Measurements from ENCODE around the gene MGST3.
"Not testable (repeated sequence)": the region's sequence is repeated elsewhere in the genome, so short reads cannot be mapped to it uniquely, and the experiment has no call there.

Gene MGST3

GRCh38 chr1:165671526-165671925, 40.5 kb downstream of the MGST3 start:
- in situ Hi-C loops (cut with MboI; ENCODE audit: low pct_unique_long_range_greater_than_20kb, low sequenced_read_pairs, unreplicated experiment), result no loop called here
- no peak for DNase-seq (ENCODE audit: low spot score)
- TF ChIP-seq CTCF (IDR thresholded peaks at IDR 0.05; ENCODE audit: extremely low read depth, insufficient read depth, missing control alignments), result no peak

- TF ChIP-seq CTCF (IDR thresholded peaks at IDR 0.05; ENCODE audit: extremely low read depth, insufficient read depth, missing control alignments), result no peak
- no peak for DNase-seq (ENCODE audit: low spot score)
- in situ Hi-C loops (cut with MboI; ENCODE audit: low pct_unique_long_range_greater_than_20kb, low sequenced_read_pairs, unreplicated experiment), result no loop called here
Observed at GRCh38 chr1:165674599-165674998, 43.6 kb downstream of the MGST3 start.

GRCh38 chr1:165675794-165676193, 44.8 kb downstream of the MGST3 start:
- no peak for TF ChIP-seq CTCF (IDR thresholded peaks at IDR 0.05; ENCODE audit: extremely low read depth, insufficient read depth, missing control alignments)
- in situ Hi-C loops (cut with MboI; ENCODE audit: low pct_unique_long_range_greater_than_20kb, low sequenced_read_pairs, unreplicated experiment), result no loop called here
- DNase-seq (ENCODE audit: low spot score), result no peak

- in situ Hi-C loops (cut with MboI; ENCODE audit: low pct_unique_long_range_greater_than_20kb, low sequenced_read_pairs, unreplicated experiment), result no loop called here
Observed at GRCh38 chr1:165678509-165678908, 47.5 kb downstream of the MGST3 start.

GRCh38 chr1:165679282-165680036, 48.4 kb downstream of the MGST3 start:
- DNase-seq (ENCODE audit: low spot score), result no peak
- in situ Hi-C loops (cut with MboI; ENCODE audit: low pct_unique_long_range_greater_than_20kb, low sequenced_read_pairs, unreplicated experiment), result no loop called here
- no peak for TF ChIP-seq CTCF (IDR thresholded peaks at IDR 0.05; ENCODE audit: extremely low read depth, insufficient read depth, missing control alignments)

More at GRCh38 chr1:165678509-165678908, 47.5 kb downstream of the MGST3 start:
- no peak for DNase-seq (ENCODE audit: low spot score)
- TF ChIP-seq CTCF (IDR thresholded peaks at IDR 0.05; ENCODE audit: extremely low read depth, insufficient read depth, missing control alignments), result no peak

- in situ Hi-C loops (cut with MboI; ENCODE audit: low pct_unique_long_range_greater_than_20kb, low sequenced_read_pairs, unreplicated experiment), result no loop called here
- no peak for TF ChIP-seq CTCF (IDR thresholded peaks at IDR 0.05; ENCODE audit: extremely low read depth, insufficient read depth, missing control alignments)
- no peak for DNase-seq (ENCODE audit: low spot score)
Observed at GRCh38 chr1:165680303-165680702, 49.3 kb downstream of the MGST3 start.

- DNase-seq (ENCODE audit: low spot score); in situ Hi-C loops (cut with MboI; ENCODE audit: low pct_unique_long_range_greater_than_20kb, low sequenced_read_pairs, unreplicated experiment): not testable (repeated sequence)
Observed at GRCh38 chr1:165680773-165681172, 49.7 kb downstream of the MGST3 start.

Data from GM13977 (cell line).